Endothelial cell (in vitro differentiated cells): Measurements from ENCODE around the gene UPP1. TPM values are rescaled to one million over a fixed set of nuclear protein-coding genes. Genes with fewer than 3 reads are reported as not detected.
"Not testable (repeated sequence)": the region's sequence is repeated elsewhere in the genome, so short reads cannot be mapped to it uniquely, and the experiment has no call there.

Experiments
- DNase-seq: peaks from one replicate; pipeline ENCODE4 v3.0.0; 2021; ENCODE audit warnings: low spot score
- H3K27ac Mint-ChIP-seq: one replicate; pipeline ENCODE4 v1.8.0; 2021; ENCODE audit warnings: mixed read lengths, inconsistent platforms; ENCODE audit not compliant: unreplicated experiment
- H3K27me3 Mint-ChIP-seq: one replicate; pipeline ENCODE4 v1.8.0; 2021; ENCODE audit warnings: mild to moderate bottlenecking, moderate library complexity, mixed read lengths, inconsistent platforms; ENCODE audit not compliant: unreplicated experiment
- H3K36me3 Mint-ChIP-seq: one replicate; pipeline ENCODE4 v1.8.0; 2021; ENCODE audit warnings: mild to moderate bottlenecking, low read depth, mixed read lengths, inconsistent platforms; ENCODE audit not compliant: unreplicated experiment
- H3K4me1 Mint-ChIP-seq: one replicate; pipeline ENCODE4 v1.8.0; 2021; ENCODE audit warnings: mild to moderate bottlenecking, mixed read lengths, inconsistent platforms; ENCODE audit not compliant: unreplicated experiment
- H3K4me3 Mint-ChIP-seq: one replicate; pipeline ENCODE4 v1.8.0; 2021; ENCODE audit warnings: mild to moderate bottlenecking, mixed read lengths, inconsistent platforms; ENCODE audit not compliant: unreplicated experiment
- H3K9me3 Mint-ChIP-seq: one replicate; pipeline ENCODE4 v1.8.0; 2021; ENCODE audit warnings: mixed read lengths, inconsistent platforms; ENCODE audit not compliant: unreplicated experiment
- total RNA-seq: library from RNA; stranded (reverse); fragmentation: NEBNext Ultra II Directional; extraction: Animal tissue kit (Norgen Biotek cat#: 25700); gene quantifications from one replicate; pipeline ENCODE4 v1.2.1, GENCODE V29; 2021; ENCODE audit not compliant: unreplicated experiment
- TF ChIP-seq, protein P1 (sequence below): fragments of 200-600 bp; sonication (generic); IDR thresholded peaks from one replicate; pipeline ENCODE4 v1.5.0; 2021; ENCODE audit warnings: antibody characterized with exemption; ENCODE audit not compliant: unreplicated experiment

The UPP1 gene
- total RNA-seq, 1 donor from 2014 or later = 77.4 TPM

DNA sequence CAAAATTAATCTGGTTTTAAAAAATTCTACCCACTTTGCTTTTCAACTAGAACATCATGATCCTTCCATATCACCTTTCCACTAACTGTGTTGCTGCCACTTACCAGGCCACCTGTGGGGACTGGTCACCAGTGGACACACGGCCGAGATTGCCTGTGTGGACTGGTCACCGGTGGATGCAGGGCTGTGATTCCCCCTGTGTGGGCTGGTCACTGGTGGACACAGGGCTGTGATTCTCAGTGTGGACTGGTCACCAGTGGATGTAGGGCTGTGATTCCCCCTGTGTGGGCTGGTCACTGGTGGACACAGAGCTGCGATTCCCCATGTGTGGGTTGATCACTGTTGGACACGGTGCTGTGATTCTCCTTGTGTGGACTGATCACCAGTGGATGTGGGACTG is 27.0 kb downstream of the UPP1 start:
- TF ChIP-seq, protein P1, sequence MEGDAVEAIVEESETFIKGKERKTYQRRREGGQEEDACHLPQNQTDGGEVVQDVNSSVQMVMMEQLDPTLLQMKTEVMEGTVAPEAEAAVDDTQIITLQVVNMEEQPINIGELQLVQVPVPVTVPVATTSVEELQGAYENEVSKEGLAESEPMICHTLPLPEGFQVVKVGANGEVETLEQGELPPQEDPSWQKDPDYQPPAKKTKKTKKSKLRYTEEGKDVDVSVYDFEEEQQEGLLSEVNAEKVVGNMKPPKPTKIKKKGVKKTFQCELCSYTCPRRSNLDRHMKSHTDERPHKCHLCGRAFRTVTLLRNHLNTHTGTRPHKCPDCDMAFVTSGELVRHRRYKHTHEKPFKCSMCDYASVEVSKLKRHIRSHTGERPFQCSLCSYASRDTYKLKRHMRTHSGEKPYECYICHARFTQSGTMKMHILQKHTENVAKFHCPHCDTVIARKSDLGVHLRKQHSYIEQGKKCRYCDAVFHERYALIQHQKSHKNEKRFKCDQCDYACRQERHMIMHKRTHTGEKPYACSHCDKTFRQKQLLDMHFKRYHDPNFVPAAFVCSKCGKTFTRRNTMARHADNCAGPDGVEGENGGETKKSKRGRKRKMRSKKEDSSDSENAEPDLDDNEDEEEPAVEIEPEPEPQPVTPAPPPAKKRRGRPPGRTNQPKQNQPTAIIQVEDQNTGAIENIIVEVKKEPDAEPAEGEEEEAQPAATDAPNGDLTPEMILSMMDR = no peak
- Mint-ChIP-seq H3K9me3 (no peaks in the 10 kb centered on the region), H3K4me3 (no peak overlapping the region), H3K27me3 (peaks cover 11% of the 10 kb centered on the region), H3K27ac (no peak overlapping the region), H3K36me3 (no peaks in the 10 kb centered on the region), H3K4me1 (peaks cover 3% of the 10 kb centered on the region)
- no peak for DNase-seq

DNA sequence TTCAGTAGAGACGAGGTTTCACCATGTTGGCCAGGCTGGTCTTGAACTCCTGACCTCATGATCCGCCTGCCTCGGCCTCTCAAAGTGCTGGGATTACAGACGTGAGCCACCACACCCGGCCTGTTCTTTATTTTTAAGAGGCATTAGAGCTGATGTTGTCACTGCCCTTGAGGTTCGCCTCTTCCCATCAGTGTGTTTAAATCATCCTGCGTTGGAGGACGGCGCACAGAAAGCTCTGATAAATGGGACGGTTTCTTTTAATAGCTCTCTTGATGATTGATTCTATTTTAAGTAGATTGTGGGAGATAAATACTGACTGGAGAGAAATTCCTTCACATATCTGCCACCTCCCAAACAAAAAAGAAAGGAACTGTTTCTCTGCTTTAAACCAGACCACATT is 29.0 kb downstream of the UPP1 start:
- no peak overlapping the region for H3K27ac Mint-ChIP-seq
- no peak for DNase-seq
- H3K36me3 Mint-ChIP-seq = no peaks in the 10 kb centered on the region
- TF ChIP-seq, protein P1 = no peak
- no peak overlapping the region for H3K4me3 Mint-ChIP-seq
- peaks cover 5% of the 10 kb centered on the region for H3K27me3 Mint-ChIP-seq
- no peaks in the 10 kb centered on the region for H3K9me3 Mint-ChIP-seq
- H3K4me1 Mint-ChIP-seq = peaks cover 3% of the 10 kb centered on the region

DNA sequence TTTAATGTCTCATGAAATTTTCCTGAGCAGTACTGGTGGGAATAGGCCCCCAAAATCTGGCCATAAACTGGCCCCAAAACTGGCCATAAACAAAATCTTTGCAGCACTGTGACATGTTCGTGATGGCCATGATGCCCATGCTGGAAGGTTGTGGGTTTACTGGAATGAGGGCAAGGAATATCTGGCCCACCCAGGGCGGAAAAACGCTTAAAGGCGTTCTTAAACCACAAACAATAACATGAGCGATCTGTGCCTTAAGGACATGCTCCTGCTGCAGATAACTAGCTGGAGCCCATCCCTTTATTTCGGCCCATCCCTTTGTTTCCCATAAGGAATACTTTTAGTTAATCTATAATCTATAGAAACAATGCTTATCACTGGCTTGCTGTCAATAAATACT is 31.5 kb downstream of the UPP1 start:
- H3K27me3 Mint-ChIP-seq, H3K36me3 Mint-ChIP-seq, DNase-seq, H3K27ac Mint-ChIP-seq, H3K9me3 Mint-ChIP-seq, H3K4me3 Mint-ChIP-seq, H3K4me1 Mint-ChIP-seq: not testable (repeated sequence)

DNA sequence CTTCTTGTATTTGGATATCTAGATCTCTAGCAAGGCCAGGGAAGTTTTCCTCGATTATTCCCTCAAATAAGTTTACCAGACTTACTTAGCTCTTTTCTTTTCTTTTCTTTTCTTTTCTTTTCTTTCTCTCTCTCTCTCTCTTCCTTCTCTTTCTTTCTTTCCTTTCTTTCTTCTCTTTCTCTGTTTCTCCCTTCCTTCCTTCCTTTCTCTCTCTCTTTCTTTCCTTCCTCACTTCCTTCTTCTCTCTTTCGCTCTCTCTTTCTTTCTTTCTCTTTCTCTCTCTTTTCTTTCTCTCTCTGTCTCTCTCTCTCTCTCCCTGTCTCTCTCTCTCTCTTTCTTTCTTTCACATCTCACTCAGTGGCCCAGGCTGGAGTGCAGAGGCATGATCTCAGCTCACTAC is 37.0 kb downstream of the UPP1 start:
- H3K36me3 Mint-ChIP-seq = no peaks in the 10 kb centered on the region
- H3K4me3 Mint-ChIP-seq = no peak overlapping the region
- no peak for DNase-seq
- H3K27me3 Mint-ChIP-seq = peaks cover 1% of the 10 kb centered on the region
- no peak overlapping the region for H3K27ac Mint-ChIP-seq
- TF ChIP-seq, protein P1 = no peak
- H3K9me3 Mint-ChIP-seq = no peaks in the 10 kb centered on the region
- H3K4me1 Mint-ChIP-seq = no peaks in the 10 kb centered on the region

DNA sequence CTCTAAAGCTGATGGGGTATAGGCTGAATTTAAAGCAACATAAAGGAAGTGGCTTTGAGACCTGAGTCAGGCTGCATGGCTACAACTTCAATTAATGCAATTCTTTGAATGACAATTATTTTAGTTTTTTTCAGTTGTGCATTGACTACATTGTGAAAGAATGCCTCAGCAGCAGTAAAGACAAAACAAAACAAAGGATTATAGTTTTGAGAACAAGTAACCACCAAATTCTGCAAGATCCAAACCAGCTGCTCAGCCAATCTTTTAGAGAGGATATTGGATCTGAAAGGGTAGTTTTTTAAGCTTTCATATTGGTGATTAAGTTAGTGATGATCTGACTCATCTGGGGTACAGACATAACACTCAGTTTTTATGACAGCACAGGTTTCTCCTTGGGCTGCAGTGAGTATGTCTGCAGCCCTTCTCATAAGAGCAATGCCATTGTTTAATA is 41.6 kb downstream of the UPP1 start:
- no peak for DNase-seq
- TF ChIP-seq, protein P1 = no peak
- Mint-ChIP-seq H3K4me1 (no peaks in the 10 kb centered on the region), H3K27me3 (peaks cover 1% of the 10 kb centered on the region), H3K36me3 (no peaks in the 10 kb centered on the region), H3K9me3 (no peaks in the 10 kb centered on the region), H3K4me3 (no peak overlapping the region), H3K27ac (no peak overlapping the region)

DNA sequence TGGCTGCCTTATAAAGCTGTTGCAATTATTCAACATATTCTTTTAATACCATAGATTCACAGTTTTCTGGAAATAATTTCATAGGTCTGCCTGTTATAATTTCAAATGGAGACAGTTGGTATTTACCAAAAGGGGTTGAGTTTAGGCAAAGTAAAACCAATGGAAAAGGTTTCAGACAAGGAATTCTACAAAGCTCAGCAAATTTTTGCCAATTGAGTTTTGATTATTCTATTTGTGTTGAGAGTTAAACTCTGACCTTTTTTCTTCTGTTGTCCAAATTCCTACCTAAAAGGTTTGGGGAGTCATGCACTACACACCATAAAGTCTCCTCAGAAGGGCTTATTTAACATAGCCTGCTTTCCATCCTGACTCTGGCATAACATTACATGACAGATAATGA is 43.7 kb downstream of the UPP1 start:
- H3K27ac Mint-ChIP-seq = no peak overlapping the region
- no peaks in the 10 kb centered on the region for H3K36me3 Mint-ChIP-seq
- H3K27me3 Mint-ChIP-seq = no peaks in the 10 kb centered on the region
- no peaks in the 10 kb centered on the region for H3K4me1 Mint-ChIP-seq
- TF ChIP-seq, protein P1 = no peak
- no peak for DNase-seq
- H3K9me3 Mint-ChIP-seq = no peaks in the 10 kb centered on the region
- H3K4me3 Mint-ChIP-seq = no peak overlapping the region
